Measurements from ENCODE around the gene TERT.

DNA sequence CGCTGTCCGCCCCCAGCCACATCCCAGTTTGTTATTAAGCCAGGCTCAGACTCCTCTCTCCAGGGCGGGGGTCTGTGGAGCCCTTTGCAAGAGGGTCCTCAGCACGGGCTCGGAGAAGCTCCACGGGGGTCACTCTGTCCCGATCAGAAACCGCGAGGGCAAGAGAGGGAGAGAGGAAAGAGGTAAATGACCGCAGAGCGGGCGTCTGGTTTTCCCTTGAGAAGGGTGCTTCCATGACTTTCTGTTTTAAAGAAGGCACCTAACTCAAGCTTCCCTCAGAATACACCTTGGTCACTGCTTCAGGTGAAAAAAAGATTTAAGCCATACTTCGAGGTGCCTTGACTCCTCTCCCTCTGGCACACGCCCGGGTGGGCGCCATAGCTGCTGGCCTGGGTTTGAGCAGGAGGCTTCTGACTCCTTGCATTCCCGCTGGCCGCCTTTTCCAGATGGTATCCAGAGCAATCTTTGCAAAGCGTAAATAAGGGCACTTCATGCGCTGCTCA is 5.8 kb upstream of the TERT start:
- TF ChIP-seq POLR2AphosphoS5 (IDR thresholded peaks at IDR 0.05; ENCODE audit: low read depth, low read length) = no peak
- TF ChIP-seq POLR2A (IDR thresholded peaks at IDR 0.05; ENCODE audit: low read depth, low read length) = no peak
- TF ChIP-seq TAF1 (IDR thresholded peaks at IDR 0.05; ENCODE audit: borderline replicate concordance, low read depth, low read length) = no peak
